Parathyroid adenoma (tissue), 2 donors: ENCODE results near the gene SGCG.

ENCODE experiments used
- H2AFZ ChIP-seq: fragments of 300-600 bp; sonication (generic); one replicate; pipeline ENCODE4 v1.7.0; 2017; ENCODE audit warnings: antibody characterized with exemption, mild to moderate bottlenecking
- H3K27ac ChIP-seq: fragments of 300-600 bp; sonication (generic); one replicate; pipeline ENCODE4 v1.7.0; 2017
- H3K27me3 ChIP-seq: fragments of 300-600 bp; sonication (generic); one replicate; pipeline ENCODE4 v1.7.0; 2017; ENCODE audit warnings: low read length; ENCODE audit not compliant: control insufficient read depth, insufficient read depth
- H3K36me3 ChIP-seq: fragments of 300-600 bp; sonication (generic); one replicate; pipeline ENCODE4 v1.7.0; 2017; ENCODE audit warnings: low read length; ENCODE audit not compliant: control insufficient read depth, insufficient read depth
- H3K4me1 ChIP-seq: fragments of 300-600 bp; sonication (generic); one replicate; pipeline ENCODE4 v1.7.0; 2017; ENCODE audit warnings: control low read depth
- H3K4me2 ChIP-seq: fragments of 300-600 bp; sonication (generic); one replicate; pipeline ENCODE4 v1.7.0; 2017; ENCODE audit warnings: low read length
- H3K4me3 ChIP-seq: fragments of 300-600 bp; sonication (generic); one replicate; pipeline ENCODE4 v1.7.0; 2017; ENCODE audit warnings: low read depth, low read length
- H3K79me2 ChIP-seq: fragments of 300-600 bp; sonication (generic); one replicate; pipeline ENCODE4 v1.7.0; 2017; ENCODE audit warnings: control low read depth
- H3K9ac ChIP-seq: fragments of 300-600 bp; sonication (generic); one replicate; pipeline ENCODE4 v1.7.0; 2017; ENCODE audit warnings: mild to moderate bottlenecking
- H3K9me3 ChIP-seq: fragments of 300-600 bp; sonication (generic); one replicate; pipeline ENCODE4 v1.7.0; 2017; ENCODE audit warnings: low read length; ENCODE audit not compliant: control insufficient read depth
- TF ChIP-seq, protein P1 (sequence below): fragments of 300-600 bp; sonication (generic); IDR thresholded peaks from one replicate; pipeline ENCODE4 v1.7.0; 2017; ENCODE audit warnings: antibody characterized with exemption, mild to moderate bottlenecking
- donor health status: primary hyperparathyroidism.

The SGCG gene

DNA sequence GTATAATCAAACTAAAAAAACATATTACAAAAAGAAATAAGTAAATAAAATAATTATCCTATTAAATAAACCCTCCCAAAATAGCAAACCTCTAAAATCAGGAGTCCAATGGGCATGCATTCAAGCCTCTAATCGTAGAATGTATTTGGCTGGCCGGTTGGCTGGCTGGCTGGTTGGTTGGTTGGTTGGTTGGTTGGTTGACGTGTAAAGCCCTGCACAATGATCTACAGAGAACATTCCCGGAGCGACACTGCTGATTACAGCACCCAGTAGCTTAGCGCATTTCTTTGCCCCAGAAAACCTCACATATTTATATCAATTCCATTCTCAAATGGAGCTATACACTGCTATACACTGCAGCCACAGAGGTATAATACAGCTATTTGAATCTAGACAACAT lies 187.1 kb downstream of the SGCG start:
- Histone ChIP-seq H3K36me3 (no peaks in the 10 kb centered on the region), H3K27ac (no peak overlapping the region), H3K4me2 (no peak overlapping the region), H3K9me3 (no peaks in the 10 kb centered on the region), H3K4me3 (no peak overlapping the region), H2AFZ (no peak overlapping the region), H3K9ac (no peak overlapping the region), H3K79me2 (peaks cover 7% of the 10 kb centered on the region), H3K27me3 (no peaks in the 10 kb centered on the region), H3K4me1 (no peaks in the 10 kb centered on the region)
- TF ChIP-seq, protein P1, sequence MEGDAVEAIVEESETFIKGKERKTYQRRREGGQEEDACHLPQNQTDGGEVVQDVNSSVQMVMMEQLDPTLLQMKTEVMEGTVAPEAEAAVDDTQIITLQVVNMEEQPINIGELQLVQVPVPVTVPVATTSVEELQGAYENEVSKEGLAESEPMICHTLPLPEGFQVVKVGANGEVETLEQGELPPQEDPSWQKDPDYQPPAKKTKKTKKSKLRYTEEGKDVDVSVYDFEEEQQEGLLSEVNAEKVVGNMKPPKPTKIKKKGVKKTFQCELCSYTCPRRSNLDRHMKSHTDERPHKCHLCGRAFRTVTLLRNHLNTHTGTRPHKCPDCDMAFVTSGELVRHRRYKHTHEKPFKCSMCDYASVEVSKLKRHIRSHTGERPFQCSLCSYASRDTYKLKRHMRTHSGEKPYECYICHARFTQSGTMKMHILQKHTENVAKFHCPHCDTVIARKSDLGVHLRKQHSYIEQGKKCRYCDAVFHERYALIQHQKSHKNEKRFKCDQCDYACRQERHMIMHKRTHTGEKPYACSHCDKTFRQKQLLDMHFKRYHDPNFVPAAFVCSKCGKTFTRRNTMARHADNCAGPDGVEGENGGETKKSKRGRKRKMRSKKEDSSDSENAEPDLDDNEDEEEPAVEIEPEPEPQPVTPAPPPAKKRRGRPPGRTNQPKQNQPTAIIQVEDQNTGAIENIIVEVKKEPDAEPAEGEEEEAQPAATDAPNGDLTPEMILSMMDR, result no peak

GRCh38 chr13:23372264-23372906 lies 191.6 kb downstream of the SGCG start:
- Histone ChIP-seq H3K4me2 (no peak overlapping the region), H3K9me3 (no peaks in the 10 kb centered on the region), H3K4me3 (no peak overlapping the region), H3K79me2 (peaks cover 10% of the 10 kb centered on the region), H3K36me3 (no peaks in the 10 kb centered on the region), H3K4me1 (no peaks in the 10 kb centered on the region), H3K27me3 (no peaks in the 10 kb centered on the region), H2AFZ (no peak overlapping the region), H3K9ac (no peak overlapping the region), H3K27ac (no peak overlapping the region)
- TF ChIP-seq, protein P1, result no peak
